ENCODE data around the gene KCNH4.
"Not testable (repeated sequence)": the region's sequence is repeated elsewhere in the genome, so short reads cannot be mapped to it uniquely, and the experiment has no call there.

KCNH4 gene

GRCh38 chr17:42146911-42147607 is 33.9 kb downstream of the KCNH4 start:
- no peak overlapping the region for H3K4me2 ChIP-seq (ENCODE audit: insufficient read depth, low read length)
- DNase-seq (no peak), ATAC-seq (ENCODE audit: insufficient read depth, low read depth) (no peak)
- peaks cover 92% of the 10 kb centered on the region for H3K79me2 ChIP-seq (ENCODE audit: insufficient read depth, low read length)
- H3K9me3 ChIP-seq (ENCODE audit: insufficient read depth, low read length, severe bottlenecking) = no peaks in the 10 kb centered on the region
- H3K27me3 ChIP-seq (ENCODE audit: insufficient read depth, low read length, poor library complexity) = no peaks in the 10 kb centered on the region
- H3K4me3 ChIP-seq (ENCODE audit: low read depth in 1 of 2, low read length in 2 of 2) = no peak overlapping the region
- no peak overlapping the region for H2AFZ ChIP-seq (ENCODE audit: low read depth, low read length)
- no peak overlapping the region for H3K27ac ChIP-seq (ENCODE audit: low read length)
- no peak for TF ChIP-seq EZH2 (IDR thresholded peaks at IDR 0.05; ENCODE audit: borderline replicate concordance, low read depth, low read length, severe bottlenecking)
- no peak for TF ChIP-seq CTCF (IDR thresholded peaks at IDR 0.05; ENCODE audit: borderline replicate concordance, extremely low read depth, low read length, poor library complexity, severe bottlenecking)
- H4K20me1 ChIP-seq (ENCODE audit: insufficient read depth, low read length) = peaks cover 45% of the 10 kb centered on the region
- H3K36me3 ChIP-seq (ENCODE audit: insufficient read depth, low read length) = peaks cover 52% of the 10 kb centered on the region
- H3K4me1 ChIP-seq (ENCODE audit: insufficient read depth, low read length) = peaks cover 7% of the 10 kb centered on the region
- H3K9ac ChIP-seq (ENCODE audit: low read depth, low read length) = no peak overlapping the region

GRCh38 chr17:42143138-42143537 is 37.8 kb downstream of the KCNH4 start:
- H3K27me3 ChIP-seq (ENCODE audit: insufficient read depth, low read length, poor library complexity); H3K27ac ChIP-seq (ENCODE audit: low read length); H3K4me2 ChIP-seq (ENCODE audit: insufficient read depth, low read length); H2AFZ ChIP-seq (ENCODE audit: low read depth, low read length); ATAC-seq (ENCODE audit: insufficient read depth, low read depth); H3K9ac ChIP-seq (ENCODE audit: low read depth, low read length); DNase-seq; H3K4me1 ChIP-seq (ENCODE audit: insufficient read depth, low read length); H3K4me3 ChIP-seq (ENCODE audit: low read depth in 1 of 2, low read length in 2 of 2); H3K9me3 ChIP-seq (ENCODE audit: insufficient read depth, low read length, severe bottlenecking): not testable (repeated sequence)
- peaks cover 93% of the 10 kb centered on the region for H3K79me2 ChIP-seq (ENCODE audit: insufficient read depth, low read length)
- peaks cover 46% of the 10 kb centered on the region for H3K36me3 ChIP-seq (ENCODE audit: insufficient read depth, low read length)
- H4K20me1 ChIP-seq (ENCODE audit: insufficient read depth, low read length) = peaks cover 61% of the 10 kb centered on the region

GRCh38 chr17:42142371-42142896 is 38.5 kb downstream of the KCNH4 start:
- no peak for TF ChIP-seq CTCF (IDR thresholded peaks at IDR 0.05; ENCODE audit: borderline replicate concordance, extremely low read depth, low read length, poor library complexity, severe bottlenecking)
- no peak for TF ChIP-seq EZH2 (IDR thresholded peaks at IDR 0.05; ENCODE audit: borderline replicate concordance, low read depth, low read length, severe bottlenecking)
- Histone ChIP-seq H3K36me3 (ENCODE audit: insufficient read depth, low read length) (peaks cover 44% of the 10 kb centered on the region), H4K20me1 (ENCODE audit: insufficient read depth, low read length) (peaks cover 59% of the 10 kb centered on the region), H3K9me3 (ENCODE audit: insufficient read depth, low read length, severe bottlenecking) (no peaks in the 10 kb centered on the region), H3K4me1 (ENCODE audit: insufficient read depth, low read length) (no peaks in the 10 kb centered on the region), H3K79me2 (ENCODE audit: insufficient read depth, low read length) (peaks cover 94% of the 10 kb centered on the region), H3K4me3 (ENCODE audit: low read depth in 1 of 2, low read length in 2 of 2) (no peak overlapping the region), H3K27me3 (ENCODE audit: insufficient read depth, low read length, poor library complexity) (no peaks in the 10 kb centered on the region), H3K27ac (ENCODE audit: low read length) (no peak overlapping the region), H3K9ac (ENCODE audit: low read depth, low read length) (no peak overlapping the region), H3K4me2 (ENCODE audit: insufficient read depth, low read length) (no peak overlapping the region), H2AFZ (ENCODE audit: low read depth, low read length) (no peak overlapping the region)
- ATAC-seq (ENCODE audit: insufficient read depth, low read depth) (no peak), DNase-seq (no peak)

- H3K27ac ChIP-seq (ENCODE audit: low read length) = no peak overlapping the region
- H3K79me2 ChIP-seq (ENCODE audit: insufficient read depth, low read length) = peaks cover 95% of the 10 kb centered on the region
- no peaks in the 10 kb centered on the region for H3K27me3 ChIP-seq (ENCODE audit: insufficient read depth, low read length, poor library complexity)
- no peak overlapping the region for H2AFZ ChIP-seq (ENCODE audit: low read depth, low read length)
- ATAC-seq (ENCODE audit: insufficient read depth, low read depth) (no peak), DNase-seq (no peak)
- H4K20me1 ChIP-seq (ENCODE audit: insufficient read depth, low read length) = peaks cover 62% of the 10 kb centered on the region
- no peaks in the 10 kb centered on the region for H3K9me3 ChIP-seq (ENCODE audit: insufficient read depth, low read length, severe bottlenecking)
- no peak overlapping the region for H3K4me3 ChIP-seq (ENCODE audit: low read depth in 1 of 2, low read length in 2 of 2)
- H3K4me2 ChIP-seq (ENCODE audit: insufficient read depth, low read length) = no peak overlapping the region
- no peaks in the 10 kb centered on the region for H3K4me1 ChIP-seq (ENCODE audit: insufficient read depth, low read length)
- peaks cover 49% of the 10 kb centered on the region for H3K36me3 ChIP-seq (ENCODE audit: insufficient read depth, low read length)
- no peak overlapping the region for H3K9ac ChIP-seq (ENCODE audit: low read depth, low read length)
- no peak for TF ChIP-seq CTCF (IDR thresholded peaks at IDR 0.05; ENCODE audit: borderline replicate concordance, extremely low read depth, low read length, poor library complexity, severe bottlenecking)
Observed at GRCh38 chr17:42141382-42141781, 39.6 kb downstream of the KCNH4 start.

- not testable (repeated sequence) for H3K9me3 ChIP-seq (ENCODE audit: insufficient read depth, low read length, severe bottlenecking)
- H4K20me1 ChIP-seq (ENCODE audit: insufficient read depth, low read length) = peaks cover 67% of the 10 kb centered on the region
Observed at GRCh38 chr17:42140690-42141089, 40.3 kb downstream of the KCNH4 start.

More at GRCh38 chr17:42140690-42141089, 40.3 kb downstream of the KCNH4 start:
- not testable (repeated sequence) for H3K9ac ChIP-seq (ENCODE audit: low read depth, low read length); H3K27ac ChIP-seq (ENCODE audit: low read length); H3K4me3 ChIP-seq (ENCODE audit: low read depth in 1 of 2, low read length in 2 of 2); DNase-seq; H3K4me1 ChIP-seq (ENCODE audit: insufficient read depth, low read length); H2AFZ ChIP-seq (ENCODE audit: low read depth, low read length); H3K4me2 ChIP-seq (ENCODE audit: insufficient read depth, low read length); ATAC-seq (ENCODE audit: insufficient read depth, low read depth); H3K27me3 ChIP-seq (ENCODE audit: insufficient read depth, low read length, poor library complexity)
- Histone ChIP-seq H3K79me2 (ENCODE audit: insufficient read depth, low read length) (peaks cover 95% of the 10 kb centered on the region), H3K36me3 (ENCODE audit: insufficient read depth, low read length) (peaks cover 55% of the 10 kb centered on the region)

All from DND-41 (cell line).